SK-N-SH (cell line): ENCODE results near the gene EEF2K. TPM values are rescaled to one million over a fixed set of nuclear protein-coding genes. Genes with fewer than 3 reads are reported as not detected.

Source experiments
- CTCF ChIA-PET: fragments of 300-600, 350-600 bp; formaldehyde crosslinking; extraction: SDS; loops from one replicate; lab custom pipeline; 2021; lab: Yijun Ruan, JAX
- POLR2A ChIA-PET: fragments of 350-600 bp; sonication (Branson Sonifier 250); formaldehyde crosslinking; extraction: SDS; loops from one replicate; lab custom pipeline; 2020; ENCODE audit warnings: antibody characterized with exemption, inconsistent platforms; lab: Yijun Ruan, JAX
- DNase-seq: peaks from one replicate; pipeline ENCODE4 v3.0.0; 2012
- H2AFZ ChIP-seq: fragments of 200-600 bp; sonication (generic); 2 replicates; pipeline ENCODE4 v1.8.1; 2016; ENCODE audit warnings: antibody characterized with exemption, mild to moderate bottlenecking, low read depth
- H3F3A ChIP-seq: fragments of 200-600 bp; sonication (generic); replicated peaks from 2 replicates; pipeline ENCODE3; 2016; ENCODE audit warnings: antibody characterized with exemption, mild to moderate bottlenecking; ENCODE audit not compliant: insufficient read depth
- H3K27ac ChIP-seq, 2 experiments: fragments of 200-500 bp in 1 of 2; fragments of 200-600 bp in 1 of 2; sonication (Bioruptor generic) in 1 of 2; sonication (generic), shearing (Covaris generic) in 1 of 2; 2 replicates each; pipeline versions ENCODE4 v1.5.1 to v1.6.1; 2014 to 2016; ENCODE audit warnings: low read depth in 2 of 2, inconsistent platforms in 1 of 2, low read length in 1 of 2, mild to moderate bottlenecking in 1 of 2, mixed read lengths in 1 of 2
- H3K27me3 ChIP-seq: fragments of 200-600 bp; sonication (generic), shearing (Covaris generic); 2 replicates; pipeline ENCODE4 v1.6.1; 2016; ENCODE audit warnings: mixed run types; ENCODE audit not compliant: insufficient read depth
- H3K36me3 ChIP-seq, 2 experiments: fragments of 200-500 bp in 1 of 2; fragments of 200-600 bp in 1 of 2; sonication (Bioruptor generic) in 1 of 2; sonication (generic) in 1 of 2; replicated peaks in 1 of 2; 2 replicates each; pipeline versions ENCODE3 to v1.5.1; 2014 to 2016; ENCODE audit warnings: low read length in 1 of 2, mild to moderate bottlenecking in 1 of 2; ENCODE audit not compliant: insufficient read depth in 2 of 2, control insufficient read depth in 1 of 2
- H3K4me1 ChIP-seq, 2 experiments: fragments of 200-500 bp in 1 of 2; fragments of 200-600 bp in 1 of 2; sonication (Bioruptor generic) in 1 of 2; sonication (generic), shearing (Covaris generic) in 1 of 2; 2 replicates each; pipeline versions ENCODE4 v1.5.1 to v1.6.1; 2014 to 2016; ENCODE audit warnings: low read depth in 1 of 2, low read length in 1 of 2, mixed run types in 1 of 2; ENCODE audit not compliant: insufficient read depth in 2 of 2, control insufficient read depth in 1 of 2
- H3K4me2 ChIP-seq: fragments of 200-600 bp; sonication (generic), shearing (Covaris generic); 2 replicates; pipeline ENCODE4 v1.6.1; 2017; ENCODE audit warnings: mixed run types
- H3K4me3 ChIP-seq, 2 experiments: fragments of 200-500 bp in 1 of 2; fragments of 200-600 bp in 1 of 2; sonication (Bioruptor generic) in 1 of 2; sonication (generic), shearing (Covaris generic) in 1 of 2; 2 replicates each; pipeline versions ENCODE4 v1.5.1 to v1.8.1; 2014 to 2016; ENCODE audit warnings: low read depth in 2 of 2, inconsistent platforms in 1 of 2, low read length in 1 of 2, mild to moderate bottlenecking in 1 of 2, mixed read lengths in 1 of 2, moderate library complexity in 1 of 2
- H3K79me2 ChIP-seq: fragments of 200-600 bp; sonication (generic); 2 replicates; pipeline ENCODE4 v1.8.1; 2017; ENCODE audit warnings: mild to moderate bottlenecking; ENCODE audit not compliant: insufficient read depth
- H3K9ac ChIP-seq: fragments of 200-600 bp; sonication (generic); 2 replicates; pipeline ENCODE4 v1.6.1; 2017; ENCODE audit warnings: mixed run types
- H3K9me2 ChIP-seq: fragments of 200-600 bp; sonication (generic); 2 replicates; pipeline ENCODE4 v1.6.1; 2017; ENCODE audit warnings: mixed run types
- H3K9me3 ChIP-seq: fragments of 200-600 bp; sonication (generic); 2 replicates; pipeline ENCODE4 v1.6.1; 2017; ENCODE audit warnings: mixed run types, mild to moderate bottlenecking, moderate library complexity
- H4K20me1 ChIP-seq: fragments of 200-600 bp; sonication (generic); 2 replicates; pipeline ENCODE4 v1.6.1; 2017; ENCODE audit warnings: mild to moderate bottlenecking, mixed run types; ENCODE audit not compliant: insufficient read depth
- CTCF ChIP-seq: fragments of 200-600 bp; sonication (generic); IDR thresholded peaks from 2 replicates; pipeline ENCODE4 v1.6.1; 2017; ENCODE audit warnings: antibody characterized with exemption, mild to moderate bottlenecking, moderate library complexity
- EP300 ChIP-seq, 2 experiments: IDR thresholded peaks; 2 replicates each; pipeline versions ENCODE4 v1.4.0 to v1.6.1; 2012; ENCODE audit warnings: borderline replicate concordance in 1 of 2, low read depth in 1 of 2, low read length in 1 of 2
- FOXJ3 ChIP-seq: sonication (generic); formaldehyde crosslinking; IDR thresholded peaks from 2 replicates; pipeline ENCODE4 v1.5.1; 2020; ENCODE audit warnings: mild to moderate bottlenecking, missing genetic modification reagents
- GABPA ChIP-seq: IDR thresholded peaks from 2 replicates; pipeline ENCODE4 v1.4.0; 2012; ENCODE audit warnings: low read depth, mild to moderate bottlenecking
- IRF3 ChIP-seq: fragments of 150-350 bp; IDR thresholded peaks from 2 replicates; pipeline ENCODE4 v1.6.1; 2016; ENCODE audit warnings: mild to moderate bottlenecking, low read depth, low read length
- MAX ChIP-seq: IDR thresholded peaks from 2 replicates; pipeline ENCODE4 v1.4.0; 2012; ENCODE audit warnings: low read depth
- POLR2AphosphoS5 ChIP-seq: IDR thresholded peaks from 2 replicates; pipeline ENCODE4 v1.6.1; 2012; ENCODE audit warnings: low read depth, low read length
- RFX5 ChIP-seq: IDR thresholded peaks from 2 replicates; pipeline ENCODE4 v1.6.1; 2012; ENCODE audit warnings: mild to moderate bottlenecking, improper control_type of control experiment, low read length
- TCF12 ChIP-seq: IDR thresholded peaks from 2 replicates; pipeline ENCODE4 v1.4.0; 2012
- TEAD4 ChIP-seq: IDR thresholded peaks from 2 replicates; pipeline ENCODE4 v1.4.0; 2012; ENCODE audit warnings: mild to moderate bottlenecking, borderline replicate concordance; ENCODE audit not compliant: insufficient read depth
- YY1 ChIP-seq: IDR thresholded peaks from 2 replicates; pipeline ENCODE4 v1.4.0; 2012; ENCODE audit warnings: low read depth, mild to moderate bottlenecking
- WGBS: methylation state at CpG from one replicate; pipeline ENCODE4 v1.1.6; 2017; ENCODE audit warnings: low lambda C conversion rate; 5-methylcytosine and 5-hydroxymethylcytosine counted together
- polyA plus RNA-seq, 3 experiments: library from polyadenylated mRNA; depleted of rRNA; stranded (reverse); fragments of >200 nt; gene quantifications; 2 replicates each; pipeline ENCODE4 v1.2.3, GENCODE V29; 2012

The EEF2K gene
- polyA plus RNA-seq, 1 of the 3 experiments (the other 2 are of a cell fraction) = 8.0 TPM

- Histone ChIP-seq H3K4me2 (no peak overlapping the region), H3K79me2 (no peaks in the 10 kb centered on the region), H3K27ac (no peak overlapping the region), H4K20me1 (no peaks in the 10 kb centered on the region)
- POLR2A ChIA-PET = no interaction called here
- CTCF ChIA-PET = no interaction called here
- no peak for TF ChIP-seq MAX
- no peak for TF ChIP-seq TCF12
- TF ChIP-seq, all 33 proteins: peak for 0
- Histone ChIP-seq H3K9ac (no peak overlapping the region), H2AFZ (no peak overlapping the region), H3K4me1 (peaks cover 0 to 17% of the 10 kb centered on the region in 2 experiments; a peak in 1 of 4 replicates), H3K9me2 (no peaks in the 10 kb centered on the region), H3K27me3 (no peaks in the 10 kb centered on the region), H3K9me3 (no peaks in the 10 kb centered on the region), H3K4me3 (no peak overlapping the region), H3F3A (no peaks in the 10 kb centered on the region), H3K36me3 (peaks cover 7 to 13% of the 10 kb centered on the region in 2 experiments)
- no peak for DNase-seq
- 93% methylated on average over 13 of the region's 19 CpGs for WGBS
Measured at GRCh38 chr16:22266546-22266945, 60.5 kb downstream of the EEF2K start.

GRCh38 chr16:22267764-22268163, 61.7 kb downstream of the EEF2K start:
- Histone ChIP-seq H3F3A (no peaks in the 10 kb centered on the region), H4K20me1 (no peaks in the 10 kb centered on the region)
- TF ChIP-seq RFX5 (no peak), TEAD4 (no peak), CTCF (no peak), YY1 (no peak), FOXJ3 (CRISPR knock-in tag) (no peak), GABPA (no peak), IRF3 (no peak), EP300 (IDR thresholded peaks at IDR 0.05; ENCODE audit: borderline replicate concordance in 1 of 2, low read depth in 1 of 2, low read length in 1 of 2) (no peak), POLR2AphosphoS5 (no peak)
- TF ChIP-seq, all 33 proteins: peak for 0
- H3K9ac ChIP-seq = no peak overlapping the region
- no peaks in the 10 kb centered on the region for H3K9me3 ChIP-seq
- H2AFZ ChIP-seq = no peak overlapping the region
- no peaks in the 10 kb centered on the region for H3K27me3 ChIP-seq
- CTCF ChIA-PET = interaction anchor here (0.7 to 1.3 kb wide), 3 partner anchors 15 to 29 kb away, joined by 3 to 6 read pairs (median 3); partner anchors contain the start of gene POLR3E
- peaks cover 0 to 17% of the 10 kb centered on the region in 2 experiments; a peak in 1 of 4 replicates for H3K4me1 ChIP-seq
- H3K27ac ChIP-seq = no peak overlapping the region
- H3K79me2 ChIP-seq = no peaks in the 10 kb centered on the region
- no peak overlapping the region for H3K4me3 ChIP-seq
- 90% methylated on average over 7 of the region's 8 CpGs for WGBS
- peaks cover 7% of the 10 kb centered on the region in 2 experiments for H3K36me3 ChIP-seq
- POLR2A ChIA-PET = interaction anchor here (0.7 kb wide), 1 partner anchor 23 kb away, joined by 3 read pairs; no protein-coding TSS in a partner anchor
- H3K9me2 ChIP-seq = no peaks in the 10 kb centered on the region
- H3K4me2 ChIP-seq = no peak overlapping the region
- DNase-seq = no peak
